HCT116 (cell line): ENCODE measurements around the gene VEGFA. TPM values are rescaled to one million over a fixed set of nuclear protein-coding genes. Genes with fewer than 3 reads are reported as not detected.

Experiments used
- ATAC-seq: fragments of 200-7000 bp; cut with Tn5 transposase; 2 replicates; pipeline ENCODE4 v1.9.1; 2020; ENCODE audit warnings: mild to moderate bottlenecking, moderate library complexity
- BruUV-seq: library from RNA; stranded (reverse); fragments of 400-500 nt; replicated peaks from 2 replicates; lab custom pipeline; 2021; lab: Mats Ljungman, UMichigan
- CTCF ChIA-PET: fragments of 300-600 bp; sonication (Branson Sonifier 250); formaldehyde crosslinking; loops from one replicate; lab custom pipeline; 2021; ENCODE audit warnings: antibody characterized with exemption; lab: Charles Lee
- POLR2A ChIA-PET: fragments of 300-600, 350-600 bp; sonication (Branson Sonifier 250); formaldehyde crosslinking; loops from one replicate; lab custom pipeline; 2021; ENCODE audit warnings: antibody characterized with exemption; lab: Charles Lee
- RAD21 ChIA-PET, 2 experiments: fragments of 300-600 bp; sonication (Branson Sonifier 250); formaldehyde crosslinking; loops; one replicate each; lab custom pipeline; 2023; ENCODE audit warnings: low total read pairs in 2 of 2; ENCODE audit not compliant: uncharacterized antibody in 2 of 2, unreplicated experiment in 2 of 2, low non-redundant PET in 1 of 2; lab: Charles Lee
- DNase-seq: peaks from one replicate; pipeline ENCODE4 v3.0.0-alpha.2; 2010; ENCODE audit warnings: low read depth, low spot score
- H2AFZ ChIP-seq: fragments of 200-600 bp; shearing (Covaris generic), sonication (generic); 2 replicates; pipeline ENCODE4 v1.6.1; 2017; ENCODE audit warnings: low read depth, mixed run types, mixed read lengths, antibody characterized with exemption, low read length; ENCODE audit not compliant: poor library complexity, severe bottlenecking
- H3K27ac ChIP-seq: 2 replicates; pipeline ENCODE4 v1.5.1; 2012; ENCODE audit warnings: low read depth, low read length
- H3K27me3 ChIP-seq: fragments of 200-600 bp; sonication (generic); 2 replicates; pipeline ENCODE4 v1.6.1; 2016; ENCODE audit warnings: mixed run types, low read length, mixed read lengths; ENCODE audit not compliant: insufficient read depth
- H3K36me3 ChIP-seq, 2 experiments: fragments of 200-500 bp in 1 of 2; fragments of 200-600 bp in 1 of 2; sonication (Bioruptor generic) in 1 of 2; sonication (generic) in 1 of 2; 2 replicates each; pipeline versions ENCODE4 v1.5.1 to v1.6.1; 2014 to 2016; ENCODE audit warnings: low read length in 2 of 2, inconsistent platforms in 1 of 2, mixed read lengths in 1 of 2, mixed run types in 1 of 2; ENCODE audit not compliant: insufficient read depth in 2 of 2, control insufficient read depth in 1 of 2
- H3K4me1 ChIP-seq, 2 experiments: fragments of 200-600 bp in 1 of 2; sonication (generic) in 1 of 2; 2 replicates each; pipeline versions ENCODE4 v1.5.1 to v1.6.1; 2012 to 2017; ENCODE audit warnings: low read length in 2 of 2, inconsistent platforms in 1 of 2, mild to moderate bottlenecking in 1 of 2, mixed read lengths in 1 of 2, mixed run types in 1 of 2, moderate library complexity in 1 of 2; ENCODE audit not compliant: insufficient read depth in 2 of 2, control insufficient read depth in 1 of 2
- H3K4me2 ChIP-seq: fragments of 200-600 bp; sonication (generic); 2 replicates; pipeline ENCODE4 v1.6.1; 2017; ENCODE audit warnings: mixed run types, low read length, mixed read lengths
- H3K4me3 ChIP-seq, 2 experiments: fragments of 200-600 bp in 1 of 2; sonication (generic) in 1 of 2; replicated peaks in 1 of 2; 2 replicates each; pipeline ENCODE4 v1.5.1; 2011 to 2016; ENCODE audit warnings: low read length in 2 of 2, control low read depth in 1 of 2, low read depth in 1 of 2, mild to moderate bottlenecking in 1 of 2, mixed read lengths in 1 of 2, mixed run types in 1 of 2
- H3K79me2 ChIP-seq: fragments of 200-600 bp; sonication (generic); 2 replicates; pipeline ENCODE4 v1.6.1; 2017; ENCODE audit warnings: mild to moderate bottlenecking, mixed run types, low read length, moderate library complexity, mixed read lengths; ENCODE audit not compliant: insufficient read depth
- H3K9ac ChIP-seq: fragments of 200-600 bp; sonication (generic); 2 replicates; pipeline ENCODE4 v1.6.1; 2016; ENCODE audit warnings: low read length, mixed read lengths
- H3K9me2 ChIP-seq: fragments of 200-600 bp; sonication (generic), shearing (Covaris generic); 2 replicates; pipeline ENCODE4 v1.6.1; 2017; ENCODE audit warnings: mixed run types, mild to moderate bottlenecking, moderate library complexity; ENCODE audit not compliant: insufficient read depth
- H3K9me3 ChIP-seq, 2 experiments: fragments of 200-500 bp in 1 of 2; fragments of 200-600 bp in 1 of 2; sonication (Bioruptor generic) in 1 of 2; sonication (generic) in 1 of 2; 2 replicates each; pipeline ENCODE4 v1.6.1; 2014 to 2017; ENCODE audit warnings: low read length in 2 of 2, mixed read lengths in 2 of 2, inconsistent platforms in 1 of 2, low read depth in 1 of 2, mild to moderate bottlenecking in 1 of 2, mixed run types in 1 of 2, moderate library complexity in 1 of 2; ENCODE audit not compliant: control insufficient read depth in 1 of 2, insufficient read depth in 1 of 2
- H4K20me1 ChIP-seq: fragments of 200-600 bp; sonication (generic), shearing (Covaris generic); 2 replicates; pipeline ENCODE4 v1.6.1; 2017; ENCODE audit warnings: mixed run types, mild to moderate bottlenecking, moderate library complexity; ENCODE audit not compliant: insufficient read depth
- FOSL1 ChIP-seq: IDR thresholded peaks from 2 replicates; pipeline ENCODE4 v1.6.1; 2012; ENCODE audit warnings: low read depth
- POLR2A ChIP-seq: IDR thresholded peaks from 2 replicates; pipeline ENCODE4 v1.7.0; 2011; ENCODE audit warnings: borderline replicate concordance; ENCODE audit not compliant: insufficient read depth, insufficient read length; ENCODE audit errors: extremely low read depth
- POLR2AphosphoS5 ChIP-seq: IDR thresholded peaks from 2 replicates; pipeline ENCODE4 v1.6.1; 2011; ENCODE audit warnings: mild to moderate bottlenecking, low read depth, low read length, moderate library complexity
- ZNF274 ChIP-seq: fragments of 200-500 bp; sonication (Bioruptor generic); IDR thresholded peaks from 2 replicates; pipeline ENCODE4 v1.6.1; 2014; ENCODE audit warnings: mild to moderate bottlenecking, low read depth, low read length, inconsistent platforms
- intact Hi-C: fragments of 100-400 bp; cut with micrococcal nuclease; formaldehyde crosslinking; loops from 2 replicates; pipeline ENCODE4 v1.10.0; 2022
- total RNA-seq: library from RNA; stranded (reverse); gene quantifications from one replicate; pipeline ENCODE4 v1.2.1, GENCODE V29; 2021; ENCODE audit not compliant: unreplicated experiment
- TF ChIP-seq, protein P1 (sequence below): IDR thresholded peaks from 2 replicates; pipeline ENCODE4 v1.6.1; 2012
- TF ChIP-seq, protein P2 (sequence below): IDR thresholded peaks from 2 replicates; pipeline ENCODE4 v1.6.1; 2012
- TF ChIP-seq, protein P3 (sequence below): IDR thresholded peaks from 2 replicates; pipeline ENCODE4 v1.6.1; 2012; ENCODE audit warnings: low read depth

VEGFA gene
- total RNA-seq, 1 experiment from 2014 or later, result 112 TPM

DNA sequence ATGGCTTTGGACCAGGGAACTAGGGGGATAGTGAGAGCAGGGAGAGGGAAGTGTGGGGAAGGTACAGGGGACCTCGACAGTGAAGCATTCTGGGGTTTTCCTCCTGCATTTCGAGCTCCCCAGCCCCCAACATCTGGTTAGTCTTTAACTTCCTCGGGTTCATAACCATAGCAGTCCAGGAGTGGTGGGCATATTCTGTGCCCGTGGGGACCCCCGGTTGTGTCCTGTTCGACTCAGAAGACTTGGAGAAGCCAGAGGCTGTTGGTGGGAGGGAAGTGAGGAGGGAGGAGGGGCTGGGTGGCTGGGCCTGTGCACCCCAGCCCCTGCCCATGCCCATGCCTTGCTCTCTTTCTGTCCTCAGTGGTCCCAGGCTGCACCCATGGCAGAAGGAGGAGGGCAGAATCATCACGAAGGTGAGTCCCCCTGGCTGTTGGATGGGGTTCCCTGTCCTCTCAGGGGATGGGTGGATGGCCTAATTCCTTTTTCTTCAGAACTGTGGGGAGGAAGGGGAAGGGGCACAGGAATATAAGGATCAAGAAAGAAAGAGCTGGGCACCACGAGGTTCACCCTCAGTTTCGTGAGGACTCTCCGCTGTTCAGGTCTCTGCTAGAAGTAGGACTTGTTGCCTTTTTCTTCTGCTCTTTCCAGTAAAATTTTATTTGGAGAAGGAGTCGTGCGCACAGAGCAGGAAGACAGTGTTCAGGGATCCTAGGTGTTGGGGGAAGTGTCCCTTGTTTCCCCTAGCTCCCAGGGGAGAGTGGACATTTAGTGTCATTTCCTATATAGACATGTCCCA is 4.2 kb downstream of the VEGFA start:
- Histone ChIP-seq H3K4me2 (peak overlapping the region; percentile 88), H3K4me1 (peaks cover 38 to 50% of the 10 kb centered on the region in 2 experiments), H3K27ac (peak overlapping the region; percentile 58), H3K9me3 (no peaks in the 10 kb centered on the region), H3K79me2 (peaks cover 89% of the 10 kb centered on the region), H3K9me2 (no peaks in the 10 kb centered on the region), H2AFZ (no peak overlapping the region), H3K4me3 (0 out of 4 replicates have a peak overlapping the region, but pooled peaks of 1 of the 2 experiments have one; percentile 93), H4K20me1 (no peaks in the 10 kb centered on the region), H3K27me3 (no peaks in the 10 kb centered on the region), H3K9ac (peak overlapping the region; percentile 4; the same call in 1 of the 2 replicates), H3K36me3 (peaks cover 24 to 35% of the 10 kb centered on the region in 2 experiments)
- intact Hi-C loops, result loop anchor here (5.0 kb wide), 2 partner anchors 63 to 147 kb away; partner anchors contain the start of gene GTPBP2
- TF ChIP-seq, protein P1, sequence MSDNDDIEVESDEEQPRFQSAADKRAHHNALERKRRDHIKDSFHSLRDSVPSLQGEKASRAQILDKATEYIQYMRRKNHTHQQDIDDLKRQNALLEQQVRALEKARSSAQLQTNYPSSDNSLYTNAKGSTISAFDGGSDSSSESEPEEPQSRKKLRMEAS, result no peak
- peak; percentile 8; the same call in 1 of the 2 replicates for TF ChIP-seq POLR2AphosphoS5
- no peak for TF ChIP-seq POLR2A
- TF ChIP-seq, protein P2, sequence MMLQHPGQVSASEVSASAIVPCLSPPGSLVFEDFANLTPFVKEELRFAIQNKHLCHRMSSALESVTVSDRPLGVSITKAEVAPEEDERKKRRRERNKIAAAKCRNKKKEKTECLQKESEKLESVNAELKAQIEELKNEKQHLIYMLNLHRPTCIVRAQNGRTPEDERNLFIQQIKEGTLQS, result no peak
- TF ChIP-seq, protein P3, sequence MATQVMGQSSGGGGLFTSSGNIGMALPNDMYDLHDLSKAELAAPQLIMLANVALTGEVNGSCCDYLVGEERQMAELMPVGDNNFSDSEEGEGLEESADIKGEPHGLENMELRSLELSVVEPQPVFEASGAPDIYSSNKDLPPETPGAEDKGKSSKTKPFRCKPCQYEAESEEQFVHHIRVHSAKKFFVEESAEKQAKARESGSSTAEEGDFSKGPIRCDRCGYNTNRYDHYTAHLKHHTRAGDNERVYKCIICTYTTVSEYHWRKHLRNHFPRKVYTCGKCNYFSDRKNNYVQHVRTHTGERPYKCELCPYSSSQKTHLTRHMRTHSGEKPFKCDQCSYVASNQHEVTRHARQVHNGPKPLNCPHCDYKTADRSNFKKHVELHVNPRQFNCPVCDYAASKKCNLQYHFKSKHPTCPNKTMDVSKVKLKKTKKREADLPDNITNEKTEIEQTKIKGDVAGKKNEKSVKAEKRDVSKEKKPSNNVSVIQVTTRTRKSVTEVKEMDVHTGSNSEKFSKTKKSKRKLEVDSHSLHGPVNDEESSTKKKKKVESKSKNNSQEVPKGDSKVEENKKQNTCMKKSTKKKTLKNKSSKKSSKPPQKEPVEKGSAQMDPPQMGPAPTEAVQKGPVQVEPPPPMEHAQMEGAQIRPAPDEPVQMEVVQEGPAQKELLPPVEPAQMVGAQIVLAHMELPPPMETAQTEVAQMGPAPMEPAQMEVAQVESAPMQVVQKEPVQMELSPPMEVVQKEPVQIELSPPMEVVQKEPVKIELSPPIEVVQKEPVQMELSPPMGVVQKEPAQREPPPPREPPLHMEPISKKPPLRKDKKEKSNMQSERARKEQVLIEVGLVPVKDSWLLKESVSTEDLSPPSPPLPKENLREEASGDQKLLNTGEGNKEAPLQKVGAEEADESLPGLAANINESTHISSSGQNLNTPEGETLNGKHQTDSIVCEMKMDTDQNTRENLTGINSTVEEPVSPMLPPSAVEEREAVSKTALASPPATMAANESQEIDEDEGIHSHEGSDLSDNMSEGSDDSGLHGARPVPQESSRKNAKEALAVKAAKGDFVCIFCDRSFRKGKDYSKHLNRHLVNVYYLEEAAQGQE, result no peak
- no peak for TF ChIP-seq ZNF274
- TF ChIP-seq FOSL1, result no peak
- ChIA-PET RAD21 (interaction anchor here in 1 of 2 experiments (1.3 kb wide), 1 partner anchor 299 kb away, joined by 3 read pairs; no protein-coding TSS in a partner anchor), POLR2A (interaction anchor here (0.9 to 2.2 kb wide), 5 partner anchors 12 to 305 kb away, joined by 3 to 7 read pairs (median 4); partner anchors contain the start of gene GTPBP2), CTCF (interaction anchor here (0.9 to 2.8 kb wide), 12 partner anchors 12 to 305 kb away, joined by 3 to 18 read pairs (median 5); no protein-coding TSS in a partner anchor)
- no peak for DNase-seq
- ATAC-seq, result no peak
- no TSS peak for BruUV-seq
